Ammon's horn (tissue), 1 donor: ENCODE results near the gene AGTPBP1.
A peak's percentile ranks its signal among the peaks of the same experiment; 100 is the strongest.

Experiments
- DNase-seq: peaks from one replicate; pipeline ENCODE4 v3.0.0-alpha.2; 2016; ENCODE audit warnings: low spot score

The AGTPBP1 gene

DNA sequence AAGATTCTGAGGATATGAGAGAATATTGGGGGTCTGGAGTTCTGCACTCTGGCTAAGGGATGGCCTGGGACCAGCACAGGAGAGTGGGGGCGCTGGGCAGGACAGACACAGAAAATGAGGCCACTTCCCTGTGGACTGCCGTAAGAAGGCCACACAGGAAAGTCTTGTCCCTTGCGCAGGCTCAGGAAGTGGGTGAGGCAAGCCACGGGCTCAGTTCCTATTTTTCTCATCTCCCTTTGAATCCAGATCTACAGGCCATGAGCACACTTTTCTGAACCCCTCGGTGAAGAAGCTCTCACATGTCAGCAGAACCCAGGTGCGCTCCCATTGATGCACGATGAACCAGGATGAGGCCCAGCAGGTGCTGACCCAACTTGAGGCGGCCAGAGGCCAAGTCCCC, 207.4 kb downstream of the AGTPBP1 start:
- DNase-seq: no peak

DNA sequence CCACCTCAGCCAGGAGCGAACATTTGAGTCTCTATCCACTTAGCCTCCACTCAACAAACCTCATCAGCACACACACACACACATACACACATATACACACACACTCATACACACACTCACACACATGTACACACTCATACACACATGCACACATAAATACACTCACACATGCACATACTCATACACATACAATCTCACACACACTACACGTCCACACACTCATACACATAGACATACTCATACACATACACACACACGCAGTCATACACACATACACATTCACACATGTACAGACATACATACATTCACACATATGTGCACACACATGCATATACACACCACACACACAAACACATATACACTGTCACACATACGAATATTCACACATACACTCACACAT, 208.2 kb downstream of the AGTPBP1 start:
- DNase-seq: no peak

DNA sequence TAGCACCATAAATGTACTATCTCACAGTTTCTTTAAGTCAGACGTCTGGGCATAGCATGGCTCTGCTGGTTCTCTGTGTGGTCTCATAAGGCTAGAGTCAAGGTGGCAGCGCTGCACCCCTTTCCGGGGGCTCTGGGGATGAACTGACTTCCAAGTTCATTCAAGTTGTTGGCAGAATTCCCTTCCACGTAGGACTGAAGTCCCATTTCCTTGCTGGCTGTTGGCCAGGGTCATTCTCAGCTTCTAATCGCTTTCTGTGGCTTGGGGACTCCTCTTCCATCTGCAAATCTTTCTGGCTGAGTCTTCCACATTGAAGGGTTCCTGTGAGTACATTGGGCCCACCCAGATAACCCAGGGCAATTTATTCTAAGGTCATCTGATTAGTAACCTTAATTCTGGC, 211.0 kb downstream of the AGTPBP1 start:
- DNase-seq: no peak

- no peak for DNase-seq
Measured at GRCh38 chr9:85528607-85529006, 213.1 kb downstream of the AGTPBP1 start.

DNA sequence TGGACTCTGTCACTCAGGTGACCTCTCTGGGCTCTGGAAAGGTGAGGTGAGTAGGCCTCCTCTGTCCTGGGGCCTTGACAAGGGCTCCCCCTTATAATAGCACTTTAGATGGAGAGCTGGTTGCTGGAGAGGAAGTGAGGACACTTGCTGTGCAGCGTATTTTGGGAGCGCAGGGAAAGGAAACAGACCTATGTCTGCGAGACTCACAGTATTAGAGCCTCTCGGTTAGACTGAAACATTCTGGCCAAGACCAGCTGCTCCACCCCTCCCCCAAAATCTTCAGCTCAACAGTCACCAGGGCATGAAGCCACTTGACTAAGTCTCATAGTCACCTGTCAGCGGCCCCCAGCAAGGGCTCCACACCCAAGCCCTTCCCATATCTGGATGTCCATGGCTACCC, 213.6 kb downstream of the AGTPBP1 start:
- DNase-seq: no peak

- DNase-seq: peak; percentile 95
Measured at GRCh38 chr9:85527331-85528020, 214.3 kb downstream of the AGTPBP1 start.

DNA sequence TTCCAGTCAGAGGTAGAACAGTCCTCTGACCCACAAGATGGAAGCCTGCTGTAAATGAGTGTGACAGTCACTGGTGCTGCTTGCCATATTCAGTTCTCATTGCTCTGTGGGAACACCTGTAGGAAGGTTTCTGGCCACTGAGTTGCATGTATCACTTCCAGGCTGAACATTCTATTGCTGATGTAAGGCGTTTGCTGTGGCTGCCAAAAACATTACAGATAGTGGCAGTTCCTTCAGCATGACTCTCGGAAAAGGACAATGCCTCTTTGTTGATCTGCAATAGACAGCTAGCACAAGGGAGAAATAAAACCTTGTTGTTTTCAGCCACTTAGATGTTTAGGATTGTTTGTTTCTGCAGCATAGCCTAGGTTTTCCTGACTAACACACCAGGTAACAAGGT, 217.2 kb downstream of the AGTPBP1 start:
- DNase-seq: peak; percentile 85

GRCh38 chr9:85523202-85523601, 218.6 kb downstream of the AGTPBP1 start:
- DNase-seq: no peak

- peak; percentile 68 for DNase-seq
Measured at GRCh38 chr9:85522459-85523092, 219.2 kb downstream of the AGTPBP1 start.

DNA sequence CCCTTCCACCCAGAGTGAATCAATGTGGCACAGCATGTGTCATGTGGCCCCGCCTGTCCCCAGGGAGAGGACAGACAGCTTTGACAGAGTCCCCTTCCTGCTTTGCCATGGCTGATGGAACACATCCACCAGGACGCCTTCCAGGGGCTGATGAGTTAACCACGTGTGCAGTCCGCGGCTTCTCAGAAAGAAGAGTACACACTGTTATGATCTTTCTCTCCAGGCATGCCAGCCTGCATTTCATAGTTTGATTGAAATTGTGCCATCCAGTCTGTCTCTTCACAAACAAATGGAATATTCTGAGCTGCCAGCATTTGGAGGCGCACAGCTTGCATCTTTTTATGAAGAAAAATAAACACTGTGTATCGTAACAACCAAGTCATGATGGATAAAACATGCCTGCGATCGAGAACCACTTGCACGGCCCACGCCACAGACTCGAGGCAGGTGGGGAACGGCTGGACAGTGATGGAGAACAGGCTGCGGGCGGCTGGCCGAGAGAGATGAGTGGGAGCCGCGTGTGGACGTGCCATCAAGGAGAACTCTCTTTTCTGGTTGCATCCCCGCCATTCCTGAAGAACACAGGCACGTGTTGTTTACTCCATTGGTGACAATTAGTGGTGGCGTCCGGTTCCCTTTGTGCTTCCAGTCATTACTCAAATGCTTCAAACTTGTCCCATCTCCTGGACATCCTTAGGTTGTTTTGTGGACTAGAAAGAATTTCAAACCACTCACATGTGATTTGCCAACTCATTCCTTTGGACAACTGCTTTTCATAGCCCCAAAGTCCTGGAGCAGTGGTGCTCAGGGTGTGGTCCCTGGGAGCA, 220.2 kb downstream of the AGTPBP1 start:
- peak; percentile 89 for DNase-seq

DNA sequence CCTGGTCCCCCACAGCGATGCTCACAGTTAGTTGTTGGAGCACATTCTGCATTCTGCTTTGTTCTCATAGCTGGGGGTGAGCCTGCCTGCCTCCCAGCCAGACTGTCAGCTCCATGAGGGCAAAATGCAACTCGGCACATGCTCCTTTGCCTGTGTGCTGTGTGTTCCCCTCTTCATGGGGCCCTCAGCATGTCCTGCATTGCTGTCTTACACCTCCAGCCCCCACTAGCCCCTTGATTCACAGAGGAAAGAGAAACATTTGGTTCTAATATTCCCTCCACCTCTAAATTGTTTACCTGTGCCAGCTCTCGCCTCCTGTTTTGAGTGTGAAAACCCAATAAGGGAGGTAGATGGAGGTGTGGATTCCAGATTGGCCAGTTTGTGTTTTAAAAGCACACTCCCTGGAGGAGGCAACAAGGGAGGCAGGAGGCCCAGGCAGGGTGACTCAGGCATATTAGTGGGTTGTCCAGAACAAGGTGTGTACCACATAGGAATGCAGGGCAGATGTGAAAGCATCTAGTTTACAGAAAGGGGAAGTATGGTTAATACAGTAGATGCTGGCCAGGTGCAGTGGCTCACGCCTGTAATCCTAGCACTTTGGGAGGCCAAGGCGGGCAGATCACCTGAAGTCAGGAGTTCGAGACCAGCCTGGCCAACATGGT, 224.6 kb downstream of the AGTPBP1 start:
- DNase-seq: no peak

GRCh38 chr9:85516455-85516854, 225.3 kb downstream of the AGTPBP1 start:
- peak; percentile 39 for DNase-seq

DNA sequence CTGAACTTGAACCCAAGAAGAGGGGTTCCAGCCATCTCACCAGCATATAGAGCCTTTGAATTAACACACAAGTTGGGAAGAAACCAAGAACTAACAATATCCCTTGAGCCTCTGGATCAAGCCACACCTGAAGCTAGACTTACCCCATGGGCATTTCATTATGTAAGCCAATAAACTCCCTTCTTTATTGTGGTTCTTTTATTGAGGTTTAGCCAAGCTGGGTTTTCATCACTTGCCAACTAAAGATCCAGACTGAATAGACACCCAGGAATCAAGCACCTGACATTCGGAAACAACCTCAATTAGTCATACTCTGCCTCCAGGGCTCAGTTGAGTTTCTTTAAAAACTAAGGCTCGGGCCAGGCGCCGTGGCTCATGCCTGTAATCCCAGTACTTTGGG, 226.7 kb downstream of the AGTPBP1 start:
- DNase-seq: no peak

DNA sequence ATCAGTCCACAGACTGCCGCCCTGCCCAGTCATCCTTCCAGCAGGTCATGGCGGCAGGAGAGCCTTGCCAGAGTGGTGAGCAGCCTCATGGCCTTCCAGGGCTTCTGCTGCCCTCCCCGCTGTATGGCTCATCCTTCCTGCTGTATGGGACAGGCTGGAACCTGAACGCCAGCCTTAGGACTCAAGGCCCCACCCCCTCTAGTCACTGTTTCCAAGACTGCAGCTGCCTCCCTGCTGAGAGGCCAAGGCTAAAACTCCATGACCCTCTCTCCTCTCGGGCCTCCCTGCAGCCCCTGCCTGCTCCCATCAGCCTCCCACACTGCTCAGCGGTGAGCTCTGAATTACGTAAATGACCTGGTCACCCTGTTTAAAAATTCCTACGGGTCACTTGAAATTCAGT, 227.5 kb downstream of the AGTPBP1 start:
- no peak for DNase-seq

- DNase-seq: no peak
Measured at GRCh38 chr9:85511746-85512145, 230.0 kb downstream of the AGTPBP1 start.

DNA sequence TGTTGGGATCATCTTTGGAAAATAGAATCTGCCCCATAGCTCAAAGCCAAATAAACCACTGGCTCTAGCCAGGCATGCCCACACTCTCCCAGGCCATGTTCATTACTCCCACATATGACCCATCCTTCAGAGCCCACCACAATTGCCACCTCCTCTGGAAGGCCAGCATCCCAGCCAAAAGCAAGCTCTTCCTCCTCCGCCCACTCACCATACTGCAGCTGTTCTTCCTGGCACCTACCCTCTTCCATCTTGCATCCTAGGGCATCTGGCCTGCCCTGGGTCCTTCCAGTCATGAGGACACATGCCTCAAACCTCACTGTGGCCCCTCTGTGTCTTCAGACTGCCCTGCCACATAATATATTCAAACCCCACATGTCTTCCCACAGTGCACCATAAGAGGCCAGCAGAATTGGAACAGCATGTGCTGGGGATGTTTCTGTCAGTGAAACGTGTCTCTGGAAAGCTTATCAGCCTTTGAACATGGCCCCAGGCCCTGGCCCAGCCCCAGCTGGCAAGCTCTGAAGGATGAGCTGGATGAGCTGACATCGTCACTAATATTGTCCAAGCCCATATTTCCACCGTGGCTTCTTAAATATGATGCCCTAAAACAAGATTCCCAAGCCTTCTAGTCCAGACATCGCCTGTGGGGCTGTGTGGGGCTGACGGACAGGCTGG, 230.8 kb downstream of the AGTPBP1 start:
- no peak for DNase-seq

- no peak for DNase-seq
Measured at GRCh38 chr9:85508616-85509015, 233.1 kb downstream of the AGTPBP1 start.

- no peak for DNase-seq
Measured at GRCh38 chr9:85505612-85506011, 236.1 kb downstream of the AGTPBP1 start.

DNA sequence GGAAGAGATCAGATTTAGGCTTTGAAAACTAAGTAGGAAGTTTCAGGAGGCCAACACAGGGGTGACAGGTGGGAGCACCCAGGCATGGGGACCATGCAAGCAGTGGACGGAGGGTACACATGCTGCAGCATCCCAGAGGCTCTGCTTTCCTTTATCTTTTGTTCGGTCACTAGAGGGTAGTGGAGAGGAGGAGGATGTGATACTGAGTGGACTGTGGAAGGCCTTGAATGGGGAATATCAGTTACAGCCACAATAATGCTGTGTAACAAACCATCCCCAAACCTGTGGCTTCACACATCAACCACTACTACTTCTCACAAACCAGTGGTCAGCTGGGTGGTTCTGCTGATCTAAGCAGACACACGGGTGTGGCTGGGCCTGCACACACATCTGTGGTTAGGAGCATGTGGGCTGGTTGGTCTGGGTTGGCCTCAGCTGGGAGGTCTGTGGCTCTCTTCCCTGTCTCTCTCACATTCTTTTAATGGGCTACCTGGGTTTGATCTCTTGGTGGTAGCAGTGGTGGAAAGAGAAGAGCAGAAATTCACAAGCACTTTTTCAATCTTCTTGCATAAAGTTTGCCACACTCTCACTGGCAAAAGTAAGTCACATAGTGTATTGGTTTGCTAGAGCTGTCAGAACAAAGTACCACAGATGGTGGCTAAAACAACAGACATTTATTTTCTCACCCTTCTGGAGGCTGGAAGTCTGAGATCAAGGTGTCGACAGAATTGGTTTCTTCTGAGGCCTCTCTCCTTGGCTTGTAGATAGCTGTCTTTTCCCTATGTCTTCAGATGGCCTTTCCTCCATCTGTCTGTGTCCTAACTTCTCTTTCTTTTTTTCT, 238.7 kb downstream of the AGTPBP1 start:
- no peak for DNase-seq

GRCh38 chr9:85501882-85502281, 239.9 kb downstream of the AGTPBP1 start:
- no peak for DNase-seq

DNA sequence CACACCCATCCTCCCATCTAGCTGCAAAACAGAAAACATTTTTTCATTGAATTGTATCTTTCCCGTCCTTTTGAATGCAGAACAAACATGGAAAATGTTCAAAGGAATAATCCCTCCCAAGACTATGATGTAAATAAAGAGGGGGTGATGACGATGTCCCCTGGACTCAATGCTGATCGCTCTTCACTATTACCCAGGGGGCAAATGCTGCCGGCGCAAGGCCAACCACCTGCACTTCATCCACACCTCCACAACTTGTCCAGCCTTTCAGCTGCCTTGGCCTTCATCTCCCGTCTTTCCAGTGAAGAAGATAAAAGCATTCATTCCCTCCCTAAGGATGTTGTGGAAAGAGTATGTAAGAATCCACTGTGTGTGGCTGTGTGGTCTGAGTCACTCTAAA, 240.3 kb downstream of the AGTPBP1 start:
- DNase-seq: no peak
